Fibroblast of villous mesenchyme (primary cell): Measurements from ENCODE around the gene TRPC4AP. TPM values are rescaled to one million over a fixed set of nuclear protein-coding genes. Genes with fewer than 3 reads are reported as not detected.
A peak's percentile ranks its signal among the peaks of the same experiment; 100 is the strongest.

Experiments
- DNase-seq: peaks from one replicate; pipeline ENCODE4 v3.0.0-alpha.2; 2010; ENCODE audit warnings: low read depth
- H3K4me3 ChIP-seq: 2 replicates; pipeline ENCODE4 v1.5.1; 2011; ENCODE audit warnings: low read depth, mild to moderate bottlenecking, low read length
- total RNA-seq: library from RNA; depleted of rRNA; stranded (reverse); fragments of >200 nt; gene quantifications from 2 replicates; pipeline ENCODE4 v1.2.3, GENCODE V29; 2012
- TF ChIP-seq, protein P1 (sequence below): IDR thresholded peaks from 2 replicates; pipeline ENCODE4 v1.5.1; 2012; ENCODE audit warnings: low read depth, mild to moderate bottlenecking, low read length; ENCODE audit not compliant: insufficient read depth

TRPC4AP gene
- total RNA-seq, 1 donor = 96.7 TPM

DNA sequence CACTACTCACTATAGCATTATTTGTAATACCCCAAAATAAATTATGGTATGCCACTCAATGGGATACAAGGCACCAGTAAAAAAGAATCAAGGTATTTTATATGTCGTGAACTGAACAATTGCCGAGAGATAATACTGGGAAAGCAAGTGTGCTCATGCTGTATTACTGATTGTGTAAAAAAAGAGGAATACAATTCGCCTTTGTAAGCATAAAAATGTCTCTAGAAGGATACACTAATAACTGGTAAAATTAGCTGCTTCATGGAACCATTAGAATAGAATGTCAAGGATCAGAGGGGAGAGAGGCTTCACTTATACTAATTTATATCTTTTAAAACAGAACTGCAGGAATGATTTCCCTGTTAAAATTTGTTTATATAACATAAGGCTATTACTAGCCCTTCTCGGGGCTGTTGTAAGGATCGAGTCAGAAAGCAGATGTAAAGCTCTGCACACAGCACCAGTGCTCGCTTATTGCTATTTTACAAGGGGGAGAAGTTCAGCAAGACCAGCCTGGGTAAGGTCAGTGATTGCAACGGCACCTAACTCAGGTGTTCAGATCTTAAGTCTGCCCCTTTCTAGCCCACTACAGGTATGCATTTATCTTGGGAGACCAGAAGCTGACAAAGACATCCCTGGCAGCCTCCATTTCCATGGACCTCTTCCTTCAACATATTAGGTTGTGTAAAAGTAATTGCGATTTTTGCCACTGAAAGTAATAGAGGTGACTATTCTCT, 75.3 kb downstream of the TRPC4AP start:
- TF ChIP-seq, protein P1, sequence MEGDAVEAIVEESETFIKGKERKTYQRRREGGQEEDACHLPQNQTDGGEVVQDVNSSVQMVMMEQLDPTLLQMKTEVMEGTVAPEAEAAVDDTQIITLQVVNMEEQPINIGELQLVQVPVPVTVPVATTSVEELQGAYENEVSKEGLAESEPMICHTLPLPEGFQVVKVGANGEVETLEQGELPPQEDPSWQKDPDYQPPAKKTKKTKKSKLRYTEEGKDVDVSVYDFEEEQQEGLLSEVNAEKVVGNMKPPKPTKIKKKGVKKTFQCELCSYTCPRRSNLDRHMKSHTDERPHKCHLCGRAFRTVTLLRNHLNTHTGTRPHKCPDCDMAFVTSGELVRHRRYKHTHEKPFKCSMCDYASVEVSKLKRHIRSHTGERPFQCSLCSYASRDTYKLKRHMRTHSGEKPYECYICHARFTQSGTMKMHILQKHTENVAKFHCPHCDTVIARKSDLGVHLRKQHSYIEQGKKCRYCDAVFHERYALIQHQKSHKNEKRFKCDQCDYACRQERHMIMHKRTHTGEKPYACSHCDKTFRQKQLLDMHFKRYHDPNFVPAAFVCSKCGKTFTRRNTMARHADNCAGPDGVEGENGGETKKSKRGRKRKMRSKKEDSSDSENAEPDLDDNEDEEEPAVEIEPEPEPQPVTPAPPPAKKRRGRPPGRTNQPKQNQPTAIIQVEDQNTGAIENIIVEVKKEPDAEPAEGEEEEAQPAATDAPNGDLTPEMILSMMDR = no peak
- no peak overlapping the region for H3K4me3 ChIP-seq
- DNase-seq = no peak

DNA sequence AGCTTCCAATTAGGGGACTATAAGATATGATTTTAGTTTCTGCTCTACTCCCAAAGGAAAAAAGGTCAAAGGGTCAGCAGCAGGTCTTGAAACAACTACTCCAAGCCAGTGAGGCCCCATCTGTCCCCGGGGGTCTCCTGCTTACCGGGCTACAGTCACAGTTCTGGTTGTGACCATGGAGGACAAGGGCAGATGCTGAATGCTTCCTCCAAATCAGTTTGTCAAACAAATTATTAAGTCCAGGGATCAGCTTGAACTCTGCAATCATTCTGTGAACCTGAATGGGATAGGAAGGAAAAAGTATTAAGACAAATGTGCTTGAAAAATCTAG, 76.8 kb downstream of the TRPC4AP start:
- no peak for DNase-seq
- H3K4me3 ChIP-seq = no peak overlapping the region
- TF ChIP-seq, protein P1 = no peak

DNA sequence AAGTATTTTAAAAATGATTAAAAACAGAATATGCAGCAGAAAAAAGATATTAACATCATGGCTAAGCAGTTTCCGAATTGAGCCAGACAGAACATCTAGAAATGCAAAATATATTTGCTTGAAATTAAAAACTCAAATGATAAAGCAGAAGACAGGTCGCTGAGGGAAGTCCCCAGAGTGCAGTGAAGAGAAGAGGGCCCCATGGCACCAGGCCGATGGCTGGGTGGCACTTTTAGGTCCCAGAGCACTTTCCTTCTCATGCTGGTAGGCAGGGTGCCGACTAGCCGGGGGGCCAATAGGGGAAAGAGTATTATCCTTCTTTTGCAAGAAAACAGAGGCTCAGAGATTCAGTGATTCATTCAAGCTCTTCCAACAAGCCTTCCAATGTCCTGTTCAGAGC, 78.1 kb downstream of the TRPC4AP start:
- TF ChIP-seq, protein P1 = no peak
- no peak for DNase-seq
- H3K4me3 ChIP-seq = no peak overlapping the region

DNA sequence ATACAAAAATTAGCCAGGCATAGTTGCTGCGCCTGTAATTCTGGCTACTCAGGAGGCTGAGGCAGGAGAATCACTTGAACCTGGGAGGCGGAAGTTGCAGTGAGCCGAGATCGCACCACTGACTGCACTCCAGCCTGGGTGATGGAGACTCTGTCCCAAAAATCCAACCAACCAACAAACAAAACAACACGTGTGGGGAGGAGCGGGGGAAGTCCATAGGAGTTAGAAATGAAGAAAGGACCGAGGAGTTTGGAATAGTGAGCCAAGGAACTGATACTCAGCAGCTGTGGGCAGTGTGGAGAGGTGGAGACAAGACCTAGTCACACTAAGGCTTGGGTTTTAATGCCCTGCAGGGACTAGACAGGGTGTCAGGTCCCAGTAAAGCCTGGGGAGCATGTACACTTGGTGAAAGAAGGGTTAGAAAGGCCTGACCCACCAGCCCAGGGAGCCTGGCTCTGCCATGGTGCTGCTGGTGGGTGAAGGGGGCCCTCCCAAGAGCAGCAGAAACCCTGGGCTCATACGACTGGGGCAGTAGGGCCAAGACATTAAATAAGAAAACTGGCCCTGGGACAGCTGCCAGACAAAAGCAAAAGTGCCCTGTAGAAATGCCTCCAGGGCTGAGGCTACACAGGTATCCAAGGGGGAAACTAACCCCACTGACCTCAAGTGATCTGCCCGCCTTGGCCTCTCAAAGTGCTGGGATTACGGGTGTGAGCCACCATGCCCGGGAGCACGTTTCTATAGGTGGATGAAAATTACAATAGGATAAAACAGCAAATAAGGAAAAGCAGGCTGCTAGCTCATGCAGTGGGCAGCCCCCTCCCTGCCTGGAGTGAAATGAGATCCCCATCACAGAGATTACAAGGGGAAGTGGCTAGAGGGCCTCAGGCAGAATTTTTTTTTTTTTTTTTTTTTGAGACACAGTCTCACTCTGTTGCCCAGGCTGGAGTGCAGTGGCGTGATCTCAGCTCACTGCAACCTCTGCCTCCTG, 78.9 kb downstream of the TRPC4AP start:
- H3K4me3 ChIP-seq = no peak overlapping the region
- TF ChIP-seq, protein P1 = no peak
- DNase-seq = no peak

DNA sequence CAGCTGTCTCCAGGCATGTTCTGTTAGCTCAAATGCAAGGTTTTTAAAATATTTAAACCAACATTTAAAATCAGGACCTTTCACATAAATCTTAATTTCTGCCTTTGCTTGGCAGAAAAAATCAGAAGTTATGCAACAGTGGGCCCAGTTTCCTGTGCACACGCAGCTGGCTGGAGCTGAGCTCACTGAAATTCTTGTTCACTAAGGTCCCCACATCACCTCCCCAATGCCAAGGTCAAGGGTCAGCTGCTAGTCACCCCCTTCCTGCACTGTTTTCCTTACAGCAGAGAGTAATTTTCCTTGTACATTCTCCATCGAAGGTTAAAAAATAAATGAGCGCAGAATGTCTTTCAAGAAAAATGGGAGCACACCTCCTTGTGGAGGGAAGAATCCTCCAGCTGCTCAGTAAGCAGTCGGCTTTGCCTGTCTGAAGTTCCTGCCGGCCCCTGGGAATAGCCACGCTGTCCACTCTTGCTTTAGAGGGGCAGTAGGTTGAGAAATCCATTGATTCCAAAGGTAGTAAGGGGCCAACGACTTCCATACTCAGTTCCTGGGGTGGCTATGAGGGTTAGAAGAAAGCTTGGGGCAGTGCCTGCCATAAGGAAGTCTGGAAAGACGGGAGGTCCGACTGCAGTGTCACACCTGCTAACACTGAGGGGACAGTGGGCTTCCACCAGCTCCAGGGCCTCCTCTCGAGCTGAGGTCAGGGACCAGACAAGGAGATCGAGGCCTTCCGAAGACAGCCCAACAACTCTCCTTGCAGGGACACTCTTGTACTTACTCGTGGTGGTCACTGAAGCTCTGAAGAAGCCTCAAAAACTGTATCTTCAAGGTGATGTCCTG, 80.2 kb downstream of the TRPC4AP start:
- TF ChIP-seq, protein P1 = peak; percentile 3
- H3K4me3 ChIP-seq = no peak overlapping the region
- DNase-seq = peak; percentile 20

DNA sequence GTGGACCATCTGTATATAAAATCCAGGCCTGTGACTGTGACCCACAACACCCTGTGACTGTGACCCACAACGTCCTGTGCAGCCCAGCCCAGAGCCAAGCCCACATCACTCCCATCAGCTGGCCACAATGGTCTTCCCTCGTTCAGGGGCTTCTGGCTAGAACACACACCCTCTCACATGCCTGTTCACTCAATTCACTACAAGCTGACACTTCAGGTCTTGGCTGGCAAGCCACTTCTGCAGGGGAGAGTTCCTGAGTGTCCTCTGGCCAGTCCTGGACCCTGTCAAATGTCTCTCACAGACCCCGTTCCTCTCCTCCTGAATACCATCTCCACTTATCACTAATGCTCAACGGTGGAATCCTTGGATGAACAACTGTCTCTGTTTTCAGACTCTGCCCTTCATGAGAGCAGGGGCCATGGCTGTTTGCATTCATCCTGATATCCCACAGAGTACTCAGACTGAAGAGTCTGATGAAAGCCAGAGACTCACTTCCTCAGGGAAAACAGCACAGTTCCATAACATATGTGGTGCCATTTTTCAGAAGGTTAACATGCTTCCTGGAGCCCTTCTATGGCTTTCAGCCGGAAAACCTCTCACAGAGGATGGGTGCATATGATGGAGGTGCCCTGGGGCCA, 80.9 kb downstream of the TRPC4AP start:
- H3K4me3 ChIP-seq = no peak overlapping the region
- TF ChIP-seq, protein P1 = no peak
- peak; percentile 27 for DNase-seq
